ENCODE measurements around the gene GPR158. TPM values are rescaled to one million over a fixed set of nuclear protein-coding genes. Genes with fewer than 3 reads are reported as not detected.

Gene GPR158
- total RNA-seq, 3 donors from 2014 or later (not counting 1 experiment from before 2014, with no cell fraction given), result not detected

GRCh38 chr10:25522946-25523608 lies 348.3 kb downstream of the GPR158 start:
- no peaks in the 10 kb centered on the region for H3K4me1 Mint-ChIP-seq

GRCh38 chr10:25530306-25530705 lies 355.5 kb downstream of the GPR158 start:
- H3K36me3 ChIP-seq (ENCODE audit: control insufficient read depth, insufficient read depth, low read length), result no peaks in the 10 kb centered on the region
- H3K9me3 ChIP-seq (ENCODE audit: control insufficient read depth, insufficient read depth, low read length), result no peaks in the 10 kb centered on the region
- Mint-ChIP-seq H3K36me3 (no peaks in the 10 kb centered on the region), H3K27ac (no peak overlapping the region), H3K27me3 (ENCODE audit: low read depth in 2 of 2) (no peaks in the 10 kb centered on the region), H3K4me1 (no peaks in the 10 kb centered on the region), H3K4me3 (no peak overlapping the region), H3K9me3 (peaks cover 4 to 6% of the 10 kb centered on the region in 2 donors)
- TF ChIP-seq, protein P1, sequence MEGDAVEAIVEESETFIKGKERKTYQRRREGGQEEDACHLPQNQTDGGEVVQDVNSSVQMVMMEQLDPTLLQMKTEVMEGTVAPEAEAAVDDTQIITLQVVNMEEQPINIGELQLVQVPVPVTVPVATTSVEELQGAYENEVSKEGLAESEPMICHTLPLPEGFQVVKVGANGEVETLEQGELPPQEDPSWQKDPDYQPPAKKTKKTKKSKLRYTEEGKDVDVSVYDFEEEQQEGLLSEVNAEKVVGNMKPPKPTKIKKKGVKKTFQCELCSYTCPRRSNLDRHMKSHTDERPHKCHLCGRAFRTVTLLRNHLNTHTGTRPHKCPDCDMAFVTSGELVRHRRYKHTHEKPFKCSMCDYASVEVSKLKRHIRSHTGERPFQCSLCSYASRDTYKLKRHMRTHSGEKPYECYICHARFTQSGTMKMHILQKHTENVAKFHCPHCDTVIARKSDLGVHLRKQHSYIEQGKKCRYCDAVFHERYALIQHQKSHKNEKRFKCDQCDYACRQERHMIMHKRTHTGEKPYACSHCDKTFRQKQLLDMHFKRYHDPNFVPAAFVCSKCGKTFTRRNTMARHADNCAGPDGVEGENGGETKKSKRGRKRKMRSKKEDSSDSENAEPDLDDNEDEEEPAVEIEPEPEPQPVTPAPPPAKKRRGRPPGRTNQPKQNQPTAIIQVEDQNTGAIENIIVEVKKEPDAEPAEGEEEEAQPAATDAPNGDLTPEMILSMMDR (IDR thresholded peaks at IDR 0.05), result no peak
- ATAC-seq, result no peak
- H3K4me3 ChIP-seq (ENCODE audit: low read length), result no peak overlapping the region
- no peak overlapping the region for H3K27ac ChIP-seq (ENCODE audit: low read length)
- no peaks in the 10 kb centered on the region for H3K4me1 ChIP-seq (ENCODE audit: control insufficient read depth, insufficient read depth, low read length)
- DNase-seq, result no peak
- intact Hi-C loops (cut with micrococcal nuclease), result no loop called here
- H3K27me3 ChIP-seq (ENCODE audit: control insufficient read depth, insufficient read depth, low read length), result no peaks in the 10 kb centered on the region
- 77% methylated on average over 7 of the region's 7 CpGs for WGBS (ENCODE audit: insufficient coverage)

More at GRCh38 chr10:25522946-25523608, 348.3 kb downstream of the GPR158 start:
- Mint-ChIP-seq H3K4me3 (no peak overlapping the region), H3K36me3 (peaks cover 7% of the 10 kb centered on the region), H3K9me3 (peaks cover 7 to 10% of the 10 kb centered on the region in 2 donors), H3K27ac (no peak overlapping the region), H3K27me3 (ENCODE audit: low read depth in 2 of 2) (no peaks in the 10 kb centered on the region)
- DNase-seq, result no peak
- no peaks in the 10 kb centered on the region for H3K4me1 ChIP-seq (ENCODE audit: control insufficient read depth, insufficient read depth, low read length)
- TF ChIP-seq, protein P1 (IDR thresholded peaks at IDR 0.05), result no peak
- intact Hi-C loops (cut with micrococcal nuclease), result no loop called here
- no peaks in the 10 kb centered on the region for H3K36me3 ChIP-seq (ENCODE audit: control insufficient read depth, insufficient read depth, low read length)
- no peak overlapping the region for H3K27ac ChIP-seq (ENCODE audit: low read length)
- no peaks in the 10 kb centered on the region for H3K9me3 ChIP-seq (ENCODE audit: control insufficient read depth, insufficient read depth, low read length)
- 72% methylated on average over 4 of the region's 4 CpGs for WGBS (ENCODE audit: insufficient coverage)
- H3K4me3 ChIP-seq (ENCODE audit: low read length), result no peak overlapping the region
- no peak for ATAC-seq
- no peaks in the 10 kb centered on the region for H3K27me3 ChIP-seq (ENCODE audit: control insufficient read depth, insufficient read depth, low read length)

DNA sequence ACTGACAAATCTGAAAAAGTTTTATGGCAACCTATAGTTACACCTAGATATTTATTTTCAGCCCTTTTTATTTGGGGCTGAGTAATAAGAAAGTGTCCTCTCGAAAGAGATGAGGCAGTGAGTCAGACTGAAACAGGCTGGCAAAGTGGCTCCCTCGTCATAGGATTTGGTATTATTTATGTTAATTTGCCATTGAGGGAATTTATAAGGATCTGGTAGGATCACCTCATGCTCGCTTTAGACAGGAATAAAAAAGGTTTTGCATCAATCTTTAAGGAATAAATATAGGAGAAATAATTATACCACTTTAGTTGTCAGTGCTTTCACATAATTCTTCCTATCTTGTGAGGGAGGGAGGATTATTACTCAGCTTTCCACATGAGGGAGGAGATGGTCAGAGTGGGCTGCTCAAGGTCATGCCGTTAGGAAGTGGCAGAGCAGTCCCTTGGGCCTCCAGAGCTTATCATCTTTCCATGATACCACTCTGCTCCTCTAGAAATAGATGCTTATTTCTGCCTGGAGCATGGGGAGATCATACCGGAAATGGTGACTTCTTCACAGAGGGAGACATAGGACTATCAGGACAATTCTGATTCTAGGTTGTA lies 356.8 kb downstream of the GPR158 start:
- DNase-seq (no peak), ATAC-seq (no peak)
- H3K27me3 ChIP-seq (ENCODE audit: control insufficient read depth, insufficient read depth, low read length), result no peaks in the 10 kb centered on the region
- intact Hi-C loops (cut with micrococcal nuclease), result no loop called here
- H3K4me1 ChIP-seq (ENCODE audit: control insufficient read depth, insufficient read depth, low read length), result no peaks in the 10 kb centered on the region
- no peak overlapping the region for H3K4me3 Mint-ChIP-seq
- no peak overlapping the region for H3K27ac ChIP-seq (ENCODE audit: low read length)
- no peaks in the 10 kb centered on the region for H3K36me3 ChIP-seq (ENCODE audit: control insufficient read depth, insufficient read depth, low read length)
- no peaks in the 10 kb centered on the region for H3K4me1 Mint-ChIP-seq
- peaks cover 4% of the 10 kb centered on the region in 2 donors for H3K9me3 Mint-ChIP-seq
- H3K9me3 ChIP-seq (ENCODE audit: control insufficient read depth, insufficient read depth, low read length), result no peaks in the 10 kb centered on the region
- H3K27me3 Mint-ChIP-seq (ENCODE audit: low read depth in 2 of 2), result no peaks in the 10 kb centered on the region
- no peaks in the 10 kb centered on the region for H3K36me3 Mint-ChIP-seq
- H3K4me3 ChIP-seq (ENCODE audit: low read length), result no peak overlapping the region
- TF ChIP-seq, protein P1 (IDR thresholded peaks at IDR 0.05), result no peak
- no peak overlapping the region for H3K27ac Mint-ChIP-seq
- WGBS (ENCODE audit: insufficient coverage), result 77% methylated on average over 5 of the region's 5 CpGs

Measured in natural killer cell (primary cell).